NT2/D1 (cell line): ENCODE results near the gene ARHGAP10.

Experiments
- SUZ12 ChIP-seq: IDR thresholded peaks from 2 replicates; pipeline ENCODE4 v1.6.1; 2011; ENCODE audit not compliant: insufficient read length, insufficient read depth; ENCODE audit errors: extremely low read depth
- YY1 ChIP-seq: IDR thresholded peaks from 2 replicates; pipeline ENCODE4 v1.6.1; 2011; ENCODE audit not compliant: insufficient read length, insufficient read depth
- ZNF274 ChIP-seq: IDR thresholded peaks from 2 replicates; pipeline ENCODE4 v1.6.1; 2011; ENCODE audit warnings: mild to moderate bottlenecking, low read depth, low read length

GRCh38 chr4:147837854-147838253 is 106.0 kb downstream of the ARHGAP10 start:
- TF ChIP-seq ZNF274 (no peak), YY1 (no peak), SUZ12 (no peak)
